ENCODE results near the gene BSN. TPM values are rescaled to one million over a fixed set of nuclear protein-coding genes. Genes with fewer than 3 reads are reported as not detected.
A peak's percentile ranks its signal among the peaks of the same experiment; 100 is the strongest.

Gene BSN
- total RNA-seq, 4 donors from 2014 or later: 0.37 to 0.81 (median 0.73) TPM

GRCh38 chr3:49719214-49719884 is 165.1 kb downstream of the BSN start, which contains the start of gene AMIGO3:
Gene AMIGO3 (minus strand): TSS chr3:49719684. CDS start chr3:49719465, 219 bp downstream.
- peak within 1 kb of the TSS in 3 of 4 donors; percentile 68 to 75 (median 73) for H3K27ac ChIP-seq
- peak; percentile 81 for ATAC-seq
- WGBS, 2 donors (ENCODE audit: low coverage in 1 of 2): 0% methylated on average over 2 of the region's 50 CpGs; no CpG with 5 or more reads in 1 of the 2 donors
- TF ChIP-seq POLR2AphosphoS5 (IDR thresholded peaks at IDR 0.05): peak; percentile 32
- peak in 3 of 4 experiments; percentile 69 to 80 (median 77) for TF ChIP-seq CTCF (IDR thresholded peaks at IDR 0.05)
- no peak for TF ChIP-seq EP300 (IDR thresholded peaks at IDR 0.05)
- TF ChIP-seq POLR2A (IDR thresholded peaks at IDR 0.05): peak in 1 of 2 donors; percentile 34
- no peaks in the 10 kb centered on the region for H3K27me3 ChIP-seq
- peaks cover 0 to 54% (median 17%) of the 10 kb centered on the region in 3 donors for H3K4me1 ChIP-seq
- peak within 1 kb of the TSS; percentile 32 to 62 for H3K4me3 ChIP-seq
- peaks cover 0 to 47% of the 10 kb centered on the region in 2 donors for H3K36me3 ChIP-seq
- no peaks in the 10 kb centered on the region for H3K9me3 ChIP-seq

Small RNAs within 50 kb of the gene (small RNA-seq; reads per million reads assigned to genes)
- 0 reads per million in 4 donors for gene AMIGO3

Other genes with a start within 250 kb of the BSN start
- gene USP4, start 214.4 kb upstream of the BSN start, total RNA-seq: 10 to 100 TPM; 15.8 to 36.9 (median 29.8) TPM
- 100 to 1,000 TPM; 129 to 285 (median 209) TPM for gene GPX1, start 196.1 kb upstream of the BSN start, total RNA-seq
- gene RHOA, start 142.5 kb upstream of the BSN start, total RNA-seq: 100 to 1,000 TPM; 401 to 524 (median 476) TPM
- gene TCTA, start 142.1 kb upstream of the BSN start, total RNA-seq: 10 to 100 TPM; 18.6 to 32.1 (median 25.6) TPM
- 10 to 100 TPM in 1 of 4 donors, 1 to 10 TPM in 2, under 1 TPM in 1; 0.32 to 11.4 (median 7.6) TPM for gene AMT, start 132.0 kb upstream of the BSN start, total RNA-seq
- gene NICN1, start 125.2 kb upstream of the BSN start, total RNA-seq: 10 to 100 TPM in 1 of 4 donors, 1 to 10 TPM in 3; 3.6 to 11.1 (median 7.5) TPM
- 100 to 1,000 TPM in 3 of 4 donors, 10 to 100 TPM in 1; 74.2 to 195 (median 123) TPM for gene DAG1, start 84.2 kb upstream of the BSN start, total RNA-seq
- 10 to 100 TPM; 61.4 to 80.2 (median 71.5) TPM for gene APEH, start 119.9 kb downstream of the BSN start, total RNA-seq
- gene MST1, start 135.0 kb downstream of the BSN start, total RNA-seq: 1 to 10 TPM in 3 of 4 donors, under 1 TPM in 1; 0.89 to 7.3 (median 4.4) TPM
- gene RNF123, start 135.1 kb downstream of the BSN start, total RNA-seq: 10 to 100 TPM; 18.5 to 31.2 (median 21.8) TPM
- under 1 TPM in 2 of 4 donors, not detected in 2; 0.27 to 0.31 TPM for gene AMIGO3, start 165.2 kb downstream of the BSN start, total RNA-seq
- gene GMPPB, start 169.5 kb downstream of the BSN start, total RNA-seq: 10 to 100 TPM; 15.6 to 20.5 (median 17.3) TPM
- 10 to 100 TPM; 37.8 to 64.9 (median 43.5) TPM for gene IP6K1, start 232.1 kb downstream of the BSN start, total RNA-seq
- gene CDHR4, start 245.4 kb downstream of the BSN start, total RNA-seq: under 1 TPM in 1 of 4 donors, not detected in 3; 0.40 TPM
- gene INKA1, start 248.8 kb downstream of the BSN start, total RNA-seq: 1 to 10 TPM; 1.3 to 3.4 (median 3.1) TPM

Data from gastroesophageal sphincter (tissue), 4 donors.